VCaP (cell line): ENCODE data around the gene HIVEP3.

ENCODE experiments used
- H3K27ac ChIP-seq: fragments of 450-650 bp; 2 replicates; pipeline ENCODE4 v1.5.1; 2017
- TF ChIP-seq, protein P1 (sequence below): fragments of 450-650 bp; conservative IDR thresholded peaks from 2 replicates; pipeline ENCODE4 v1.5.1; 2017; ENCODE audit warnings: mild to moderate bottlenecking, moderate library complexity

Gene HIVEP3

DNA sequence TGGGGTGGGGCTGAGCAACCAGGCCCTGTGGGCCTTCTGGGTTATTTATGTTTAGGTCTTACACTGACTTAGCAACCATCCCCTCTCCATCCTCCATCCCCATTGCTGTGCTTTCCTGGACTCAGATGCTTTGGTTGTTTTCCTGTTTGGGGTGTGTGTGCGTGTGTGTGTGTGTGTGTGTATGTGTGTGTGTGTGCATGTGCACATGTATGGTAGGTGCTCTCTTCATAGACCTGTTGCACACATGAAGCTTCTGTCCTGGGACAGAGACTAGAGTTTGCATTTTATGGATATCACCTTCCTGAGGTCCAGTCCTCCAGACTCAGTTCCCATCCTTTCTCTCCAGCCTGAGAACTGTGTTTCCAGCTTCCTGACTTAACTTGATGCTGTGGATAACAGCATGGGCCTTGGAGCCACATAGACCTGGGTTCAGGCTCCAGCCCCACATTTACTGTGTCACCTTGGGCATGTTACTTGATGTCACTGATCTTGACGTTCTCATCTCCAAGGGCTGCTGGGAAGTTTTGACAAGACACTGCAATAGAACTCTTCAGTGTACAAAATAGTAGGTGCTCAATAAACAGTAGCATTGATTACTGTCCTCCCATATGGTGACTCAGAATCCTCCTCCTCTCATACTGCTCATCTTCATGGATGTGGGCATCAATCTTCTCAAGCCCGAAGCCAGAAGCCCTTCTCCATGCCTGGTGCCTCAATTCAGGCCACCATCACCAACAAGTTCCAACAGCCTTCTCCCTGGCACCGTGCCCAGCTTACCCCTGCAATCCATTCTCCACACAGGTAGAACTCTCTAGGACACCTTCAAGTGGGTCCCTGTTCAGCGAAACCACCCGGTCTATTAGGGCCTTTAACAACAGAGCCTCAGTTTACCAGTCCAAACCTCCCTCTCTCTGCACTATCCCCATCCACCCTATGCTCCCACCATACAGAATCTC, 252.5 kb downstream of the HIVEP3 start:
- peak overlapping the region; percentile 60 for H3K27ac ChIP-seq
- TF ChIP-seq, protein P1, sequence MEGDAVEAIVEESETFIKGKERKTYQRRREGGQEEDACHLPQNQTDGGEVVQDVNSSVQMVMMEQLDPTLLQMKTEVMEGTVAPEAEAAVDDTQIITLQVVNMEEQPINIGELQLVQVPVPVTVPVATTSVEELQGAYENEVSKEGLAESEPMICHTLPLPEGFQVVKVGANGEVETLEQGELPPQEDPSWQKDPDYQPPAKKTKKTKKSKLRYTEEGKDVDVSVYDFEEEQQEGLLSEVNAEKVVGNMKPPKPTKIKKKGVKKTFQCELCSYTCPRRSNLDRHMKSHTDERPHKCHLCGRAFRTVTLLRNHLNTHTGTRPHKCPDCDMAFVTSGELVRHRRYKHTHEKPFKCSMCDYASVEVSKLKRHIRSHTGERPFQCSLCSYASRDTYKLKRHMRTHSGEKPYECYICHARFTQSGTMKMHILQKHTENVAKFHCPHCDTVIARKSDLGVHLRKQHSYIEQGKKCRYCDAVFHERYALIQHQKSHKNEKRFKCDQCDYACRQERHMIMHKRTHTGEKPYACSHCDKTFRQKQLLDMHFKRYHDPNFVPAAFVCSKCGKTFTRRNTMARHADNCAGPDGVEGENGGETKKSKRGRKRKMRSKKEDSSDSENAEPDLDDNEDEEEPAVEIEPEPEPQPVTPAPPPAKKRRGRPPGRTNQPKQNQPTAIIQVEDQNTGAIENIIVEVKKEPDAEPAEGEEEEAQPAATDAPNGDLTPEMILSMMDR, result no peak

DNA sequence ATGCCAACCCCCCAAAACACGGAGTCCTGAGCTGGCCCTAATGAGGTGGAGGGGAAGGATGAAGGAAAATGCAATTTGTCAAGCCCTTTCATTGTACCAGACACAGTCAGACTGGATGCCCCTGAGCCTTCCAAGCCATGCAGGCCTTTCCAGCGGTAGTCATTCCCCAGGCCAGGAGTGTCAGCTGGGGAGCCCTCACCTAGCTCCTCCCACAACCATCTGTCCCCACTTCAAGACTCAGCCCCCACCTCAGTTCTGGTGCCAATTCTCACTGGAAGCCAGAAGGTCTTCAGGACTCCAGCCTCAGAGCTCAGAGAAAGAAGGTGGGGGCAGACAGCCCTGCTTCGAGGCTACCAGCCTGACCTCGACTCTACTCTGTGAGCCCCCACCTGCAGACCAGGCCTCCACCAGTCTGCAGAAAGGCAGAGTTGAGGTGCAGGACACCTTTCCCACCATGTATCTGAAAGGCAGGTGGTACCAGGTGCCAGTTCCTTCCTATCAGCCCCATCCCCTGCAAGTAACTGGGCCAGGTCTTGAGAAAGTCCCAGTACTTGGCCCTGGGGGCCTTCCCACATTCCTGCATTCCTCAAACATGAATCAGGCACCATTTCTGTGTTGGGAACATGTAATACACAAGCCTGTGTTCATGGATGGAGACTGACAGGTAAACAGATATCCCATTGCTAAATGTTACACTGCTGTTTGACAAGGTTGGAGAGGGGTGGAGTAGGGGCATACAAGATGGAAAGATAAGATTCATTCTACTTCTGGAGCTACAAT, 253.7 kb downstream of the HIVEP3 start:
- TF ChIP-seq, protein P1, result no peak
- H3K27ac ChIP-seq, result peak overlapping the region; percentile 35; the same call in 1 of the 2 replicates

DNA sequence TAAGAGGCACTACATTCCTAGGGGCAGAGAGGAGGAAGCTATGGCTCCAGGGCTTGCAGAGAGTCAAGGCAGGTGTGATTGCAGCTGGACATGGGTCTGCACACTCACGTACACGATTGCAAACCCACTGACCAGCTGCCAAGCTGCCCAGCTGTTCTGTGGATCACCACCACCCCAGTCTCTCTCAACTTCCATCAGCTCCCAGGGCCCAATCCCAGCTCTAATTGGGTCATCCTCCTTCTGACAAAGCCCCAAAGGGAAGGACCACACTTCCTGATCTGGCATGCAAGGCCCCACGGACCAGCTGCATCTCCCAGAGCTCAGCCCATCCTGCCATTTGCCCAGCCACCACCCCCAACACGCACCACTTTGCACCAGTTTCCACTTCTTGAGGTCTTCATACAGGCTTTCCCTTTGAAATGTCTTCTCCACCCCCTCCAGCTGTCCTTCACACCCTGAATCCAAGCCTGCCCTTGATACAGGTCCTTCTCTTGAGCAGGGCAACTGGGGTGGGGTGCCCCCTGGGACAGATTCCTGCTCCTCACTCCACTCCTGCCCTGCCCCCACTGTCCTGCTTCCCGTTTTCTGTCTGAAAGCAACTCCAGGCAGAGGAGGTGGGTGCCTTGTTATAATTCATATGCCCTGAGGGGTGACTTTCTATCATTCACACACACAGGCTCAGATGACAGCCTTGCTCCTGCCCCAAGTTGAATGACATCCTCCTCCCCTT, 254.9 kb downstream of the HIVEP3 start:
- TF ChIP-seq, protein P1, result no peak
- H3K27ac ChIP-seq, result no peak overlapping the region

DNA sequence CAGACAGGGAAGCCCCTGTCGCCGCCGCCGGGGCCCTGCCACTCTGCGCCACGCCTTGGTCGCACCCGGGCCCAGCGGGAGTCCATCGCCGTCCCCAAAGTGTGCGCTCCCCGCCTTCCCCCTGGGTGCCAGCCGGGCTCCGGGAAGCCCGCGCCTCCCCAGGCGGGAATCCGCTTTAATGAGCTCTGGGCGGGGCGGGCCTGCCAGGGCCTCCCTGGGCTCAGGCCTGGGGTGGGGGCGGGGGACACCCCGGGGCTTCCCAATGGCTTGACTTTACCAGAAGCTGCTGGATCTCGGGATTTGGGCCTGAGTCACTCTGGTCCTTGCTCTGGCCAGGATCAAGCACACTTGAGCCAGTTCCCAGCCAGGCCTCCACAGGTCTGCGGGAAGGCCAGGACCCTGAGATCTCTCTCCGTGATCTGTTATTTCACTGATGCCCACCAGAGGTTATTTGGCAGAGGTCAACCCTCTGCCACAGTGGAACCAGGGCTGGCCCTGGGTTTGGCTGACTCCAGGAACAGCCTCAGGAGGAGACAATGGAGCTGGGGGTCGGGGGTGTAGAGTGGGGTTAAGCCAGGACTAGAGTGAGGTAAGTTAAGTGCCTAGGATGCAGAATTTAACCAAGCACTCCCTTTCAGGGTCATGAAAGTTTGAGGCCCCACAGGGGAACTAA, 255.8 kb downstream of the HIVEP3 start:
- TF ChIP-seq, protein P1, result no peak
- peak overlapping the region; percentile 54 for H3K27ac ChIP-seq

DNA sequence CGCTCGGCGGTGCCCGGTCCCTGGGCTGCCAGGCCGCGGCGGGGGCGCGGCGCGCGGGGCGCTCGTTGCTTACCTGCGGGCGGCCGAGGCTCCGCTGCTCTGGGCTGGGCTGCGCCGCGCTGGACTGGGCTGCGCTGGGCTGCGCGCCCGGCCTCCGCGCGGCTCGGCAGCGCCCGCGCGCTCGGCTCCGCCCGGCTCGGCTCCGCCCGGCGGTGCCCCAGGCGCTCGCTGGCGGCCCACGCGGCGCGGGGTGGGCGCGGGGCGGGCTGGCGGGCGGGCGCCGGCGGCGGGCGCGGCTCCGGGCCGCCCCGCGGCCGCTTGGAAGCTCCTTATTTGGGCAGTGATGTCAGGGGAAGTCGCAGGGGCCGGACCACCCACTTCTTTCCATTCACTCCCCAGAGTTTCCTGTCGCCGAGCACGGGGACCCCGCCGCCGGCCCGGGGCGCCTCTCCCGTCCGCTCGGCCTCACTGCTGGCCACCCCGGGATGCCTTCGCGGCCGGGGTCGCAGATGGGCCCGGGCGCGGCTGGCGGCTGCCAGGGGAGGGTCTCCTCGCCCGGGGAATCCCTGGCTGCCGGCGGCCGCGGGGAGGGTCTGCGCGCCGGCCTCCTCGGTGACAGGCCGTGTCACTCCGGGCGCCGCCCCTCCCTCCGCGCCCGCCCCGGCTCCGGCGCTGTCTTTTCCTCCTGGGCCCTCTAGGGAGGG, 256.5 kb downstream of the HIVEP3 start:
- TF ChIP-seq, protein P1, result no peak
- peak overlapping the region; percentile 54 for H3K27ac ChIP-seq

DNA sequence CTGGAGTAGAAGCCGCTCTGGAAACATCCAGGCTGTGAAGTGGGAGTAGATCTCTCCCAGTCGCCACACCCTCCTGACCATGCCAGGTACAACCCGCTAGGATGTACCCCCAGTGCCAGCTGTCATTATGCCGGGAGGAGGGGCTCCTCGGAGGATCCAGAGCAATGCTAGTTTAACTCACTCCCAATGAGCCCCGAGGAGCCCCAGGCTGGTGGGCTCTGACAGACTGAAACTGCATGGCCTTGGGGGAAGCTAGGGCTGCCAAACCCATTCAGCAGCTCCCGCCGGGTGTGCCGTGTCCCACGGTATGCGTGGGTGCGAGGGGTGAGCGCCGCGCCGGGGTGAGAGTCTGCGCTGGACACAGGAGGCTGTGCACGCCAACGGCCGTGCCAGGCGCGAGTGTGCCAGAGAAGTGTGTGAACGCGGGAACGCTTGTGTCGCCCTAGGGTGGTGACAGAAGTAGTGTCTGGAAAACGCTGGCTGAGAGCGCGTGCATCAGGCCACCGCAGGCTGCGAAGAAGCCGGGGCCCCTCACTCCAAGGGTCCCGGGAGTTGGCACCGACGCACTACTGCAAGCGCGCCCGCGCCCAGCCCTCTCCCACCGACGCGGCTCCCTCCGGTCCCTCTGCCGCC, 257.2 kb downstream of the HIVEP3 start:
- TF ChIP-seq, protein P1, result no peak
- H3K27ac ChIP-seq, result peak overlapping the region; percentile 54; the same call in 1 of the 2 replicates
